ENCODE data around the gene IPPK.

Gene IPPK

GRCh38 chr9:92608909-92609445 lies 61.0 kb downstream of the IPPK start:
- H3K79me2 ChIP-seq (ENCODE audit: low read length), result peaks cover 4% of the 10 kb centered on the region; the same call in 1 of the 2 replicates
- H3K9ac ChIP-seq (ENCODE audit: low read length), result no peak overlapping the region
- no peak for DNase-seq
- no peak overlapping the region for H3K27ac ChIP-seq (ENCODE audit: low read length)
- H3K4me1 ChIP-seq (ENCODE audit: low read length), result peaks cover 30% of the 10 kb centered on the region
- TF ChIP-seq CTCF (IDR thresholded peaks at IDR 0.05; ENCODE audit: low read length), result no peak
- no peak for TF ChIP-seq EZH2phosphoT487 (IDR thresholded peaks at IDR 0.05; ENCODE audit: low read length)
- no peak for TF ChIP-seq EZH2 (optimal IDR thresholded peaks at IDR 0.05; ENCODE audit: low read depth, low read length)
- no peak overlapping the region for H3K4me3 ChIP-seq (ENCODE audit: low read length)
- H3K9me3 ChIP-seq (replicated peaks; ENCODE audit: insufficient read depth, low read length), result no peaks in the 10 kb centered on the region
- no peaks in the 10 kb centered on the region for H3K36me3 ChIP-seq (replicated peaks; ENCODE audit: insufficient read depth, low read length)
- H3K9me2 ChIP-seq (replicated peaks; ENCODE audit: insufficient read depth, low read length), result no peaks in the 10 kb centered on the region
- H3K27me3 ChIP-seq (replicated peaks; ENCODE audit: insufficient read depth, low read length), result no peaks in the 10 kb centered on the region
- H4K20me1 ChIP-seq (ENCODE audit: insufficient read depth, low read length), result no peaks in the 10 kb centered on the region
- no peak overlapping the region for H3K4me2 ChIP-seq (ENCODE audit: low read depth, low read length)
- no peak overlapping the region for H2AFZ ChIP-seq (ENCODE audit: low read length)
- peaks cover 9% of the 10 kb centered on the region; the same call in 1 of the 2 replicates for H3F3A ChIP-seq (ENCODE audit: insufficient read depth, low read length)

- DNase-seq, result no peak
- Histone ChIP-seq H3K9me2 (replicated peaks; ENCODE audit: insufficient read depth, low read length) (no peaks in the 10 kb centered on the region), H3K9ac (ENCODE audit: low read length) (no peak overlapping the region), H2AFZ (ENCODE audit: low read length) (no peak overlapping the region), H3K9me3 (replicated peaks; ENCODE audit: insufficient read depth, low read length) (no peaks in the 10 kb centered on the region), H3K4me1 (ENCODE audit: low read length) (peaks cover 30% of the 10 kb centered on the region), H3K36me3 (replicated peaks; ENCODE audit: insufficient read depth, low read length) (no peaks in the 10 kb centered on the region), H4K20me1 (ENCODE audit: insufficient read depth, low read length) (no peaks in the 10 kb centered on the region), H3K79me2 (ENCODE audit: low read length) (peaks cover 4% of the 10 kb centered on the region; the same call in 1 of the 2 replicates), H3K27me3 (replicated peaks; ENCODE audit: insufficient read depth, low read length) (no peaks in the 10 kb centered on the region), H3K4me2 (ENCODE audit: low read depth, low read length) (peak overlapping the region; percentile 62; the same call in 1 of the 2 replicates), H3K27ac (ENCODE audit: low read length) (peak overlapping the region; percentile 65), H3K4me3 (ENCODE audit: low read length) (no peak overlapping the region), H3F3A (ENCODE audit: insufficient read depth, low read length) (peaks cover 9% of the 10 kb centered on the region; the same call in 1 of the 2 replicates)
- TF ChIP-seq EZH2phosphoT487 (IDR thresholded peaks at IDR 0.05; ENCODE audit: low read length) (no peak), CTCF (IDR thresholded peaks at IDR 0.05; ENCODE audit: low read length) (no peak), EZH2 (optimal IDR thresholded peaks at IDR 0.05; ENCODE audit: low read depth, low read length) (no peak)
Observed at GRCh38 chr9:92608241-92608908, 61.6 kb downstream of the IPPK start.

- Histone ChIP-seq H3K79me2 (ENCODE audit: low read length) (peaks cover 4% of the 10 kb centered on the region; the same call in 1 of the 2 replicates), H3K4me1 (ENCODE audit: low read length) (peaks cover 30% of the 10 kb centered on the region), H3K4me2 (ENCODE audit: low read depth, low read length) (peak overlapping the region; percentile 62), H3K4me3 (ENCODE audit: low read length) (peak overlapping the region; percentile 19; the same call in 1 of the 2 replicates), H3K36me3 (replicated peaks; ENCODE audit: insufficient read depth, low read length) (no peaks in the 10 kb centered on the region), H3F3A (ENCODE audit: insufficient read depth, low read length) (peaks cover 9% of the 10 kb centered on the region; the same call in 1 of the 2 replicates), H3K9me2 (replicated peaks; ENCODE audit: insufficient read depth, low read length) (no peaks in the 10 kb centered on the region), H2AFZ (ENCODE audit: low read length) (0 out of 2 replicates have a peak overlapping the region, but pooled peaks have one; percentile 8), H4K20me1 (ENCODE audit: insufficient read depth, low read length) (no peaks in the 10 kb centered on the region), H3K27ac (ENCODE audit: low read length) (peak overlapping the region; percentile 65), H3K27me3 (replicated peaks; ENCODE audit: insufficient read depth, low read length) (no peaks in the 10 kb centered on the region), H3K9me3 (replicated peaks; ENCODE audit: insufficient read depth, low read length) (no peaks in the 10 kb centered on the region), H3K9ac (ENCODE audit: low read length) (peak overlapping the region; percentile 22; the same call in 1 of the 2 replicates)
- no peak for TF ChIP-seq EZH2phosphoT487 (IDR thresholded peaks at IDR 0.05; ENCODE audit: low read length)
- no peak for TF ChIP-seq CTCF (IDR thresholded peaks at IDR 0.05; ENCODE audit: low read length)
- no peak for TF ChIP-seq EZH2 (optimal IDR thresholded peaks at IDR 0.05; ENCODE audit: low read depth, low read length)
- peak; percentile 52 for DNase-seq
Observed at GRCh38 chr9:92607773-92608172, 62.2 kb downstream of the IPPK start.
